Right lung (tissue), 10 donors: ENCODE data around the gene PLTP. TPM values are rescaled to one million over a fixed set of nuclear protein-coding genes. Genes with fewer than 3 reads are reported as not detected.
"Not testable (repeated sequence)": the region's sequence is repeated elsewhere in the genome, so short reads cannot be mapped to it uniquely, and the experiment has no call there.

Experiments used
- DNase-seq, 2 donors: peaks; one replicate each; pipeline ENCODE4 v3.0.0-alpha.2; 2013
- long read RNA-seq, 8 donors: transcript quantifications; one replicate each; lab custom pipeline, GENCODE V29; 2026
- polyA plus RNA-seq, 5 donors: library from polyadenylated mRNA; unstranded; fragments of 120-200 nt; gene quantifications; one replicate each; pipeline versions ENCODE4 v1.2.1 to v1.2.3, GENCODE V29; 2013; ENCODE audit warnings: inconsistent platforms in 1 of 5, low replicate concordance in 1 of 5; ENCODE audit not compliant: insufficient read length in 5 of 5, insufficient read depth in 1 of 5

The PLTP gene, protein sequence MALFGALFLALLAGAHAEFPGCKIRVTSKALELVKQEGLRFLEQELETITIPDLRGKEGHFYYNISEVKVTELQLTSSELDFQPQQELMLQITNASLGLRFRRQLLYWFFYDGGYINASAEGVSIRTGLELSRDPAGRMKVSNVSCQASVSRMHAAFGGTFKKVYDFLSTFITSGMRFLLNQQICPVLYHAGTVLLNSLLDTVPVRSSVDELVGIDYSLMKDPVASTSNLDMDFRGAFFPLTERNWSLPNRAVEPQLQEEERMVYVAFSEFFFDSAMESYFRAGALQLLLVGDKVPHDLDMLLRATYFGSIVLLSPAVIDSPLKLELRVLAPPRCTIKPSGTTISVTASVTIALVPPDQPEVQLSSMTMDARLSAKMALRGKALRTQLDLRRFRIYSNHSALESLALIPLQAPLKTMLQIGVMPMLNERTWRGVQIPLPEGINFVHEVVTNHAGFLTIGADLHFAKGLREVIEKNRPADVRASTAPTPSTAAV
- 10 to 100 TPM; 36.4 to 72.4 (median 44.1) TPM for polyA plus RNA-seq
- long read RNA-seq, donor 1, transcript PLTP-203 (16 exons, 1,743 nt), result major isoform, 21 of 21 reads
- long read RNA-seq, donor 1, partial matches to known transcripts, result 0 of 21 reads
- long read RNA-seq, donor 1, other reads (novel, unspliced or antisense), result 0 of 21 reads
- long read RNA-seq, donor 2, transcript PLTP-203 (16 exons, 1,743 nt), result major isoform, 20 of 21 reads
- long read RNA-seq, donor 2, partial matches to known transcripts, result 0 of 21 reads
- long read RNA-seq, donor 2, other reads (novel, unspliced or antisense), result 0 of 21 reads
- long read RNA-seq, donor 3, transcript PLTP-203 (16 exons, 1,743 nt), result major isoform, 21 of 22 reads
- long read RNA-seq, donor 3, partial matches to known transcripts, result 0 of 22 reads
- long read RNA-seq, donor 3, other reads (novel, unspliced or antisense), result 0 of 22 reads
- long read RNA-seq, donor 4, transcript PLTP-203 (16 exons, 1,743 nt), result major isoform, 14 of 15 reads
- long read RNA-seq, donor 4, partial matches to known transcripts, result 0 of 15 reads
- long read RNA-seq, donor 4, other reads (novel, unspliced or antisense), result 0 of 15 reads
- long read RNA-seq, donor 5, transcript PLTP-203 (16 exons, 1,743 nt), result major isoform, 11 of 13 reads
- long read RNA-seq, donor 5, partial matches to known transcripts, result 0 of 13 reads
- long read RNA-seq, donor 5, other reads (novel, unspliced or antisense), result 0 of 13 reads
- long read RNA-seq, donor 6, transcript PLTP-203 (16 exons, 1,743 nt), result major isoform, 16 of 19 reads
- long read RNA-seq, donor 6, partial matches to known transcripts, result 0 of 19 reads
- long read RNA-seq, donor 6, other reads (novel, unspliced or antisense), result 0 of 19 reads
- long read RNA-seq, donor 7, transcript PLTP-203 (16 exons, 1,743 nt), result major isoform, 18 of 20 reads
- long read RNA-seq, donor 7, partial matches to known transcripts, result 0 of 20 reads
- long read RNA-seq, donor 7, other reads (novel, unspliced or antisense), result 0 of 20 reads
- long read RNA-seq, donor 8, transcript PLTP-203 (16 exons, 1,743 nt), result major isoform, 13 of 13 reads
- long read RNA-seq, donor 8, partial matches to known transcripts, result 0 of 13 reads
- long read RNA-seq, donor 8, other reads (novel, unspliced or antisense), result 0 of 13 reads

DNA sequence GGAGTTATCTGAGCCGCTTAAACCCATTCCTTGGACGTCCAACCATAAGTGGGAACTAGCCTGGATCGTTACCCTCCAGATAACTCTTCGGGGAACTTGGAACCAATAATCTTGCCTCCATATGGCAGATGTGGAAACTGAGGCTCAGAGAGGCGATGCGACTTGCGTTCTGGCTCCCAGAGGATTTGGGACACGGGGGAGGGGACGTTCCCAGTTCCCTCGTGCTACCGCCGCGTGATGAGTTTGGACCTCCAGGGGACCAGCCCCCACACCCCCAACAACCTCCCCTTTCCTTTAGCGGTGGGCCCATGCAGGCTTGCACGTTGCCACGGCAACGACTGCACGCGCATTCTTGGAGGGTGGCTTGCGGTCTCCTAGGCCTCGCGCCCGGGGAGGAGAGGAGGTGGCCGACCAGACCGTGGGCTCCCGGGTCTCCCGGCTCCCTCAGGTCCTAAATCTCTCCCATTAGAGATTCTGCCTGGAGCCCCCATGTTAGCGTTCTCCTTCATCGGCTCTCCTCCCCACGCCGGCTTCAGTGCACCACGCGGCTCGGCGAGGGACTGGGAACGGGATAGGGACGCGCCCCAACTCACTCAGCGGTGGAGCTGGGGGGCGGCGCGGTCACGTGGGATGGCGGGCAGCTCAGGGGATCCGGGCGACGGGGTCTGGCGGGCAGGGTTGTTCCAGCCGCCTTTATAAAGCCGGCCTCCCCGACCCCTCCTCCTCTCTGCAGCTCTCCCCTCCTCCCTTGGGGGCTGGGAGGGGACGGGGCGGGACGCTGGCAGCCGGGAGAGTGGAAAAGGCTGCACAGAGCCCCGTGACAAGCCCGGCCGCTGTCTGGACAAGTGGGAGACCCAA is at the start of gene PLTP:
TSS of gene PLTP (minus strand) at position 670 of the 858 bp plus-strand sequence. CDS start 703 bp downstream, outside the sequence.
- DNase-seq, result peak; percentile 82 to 83

DNA sequence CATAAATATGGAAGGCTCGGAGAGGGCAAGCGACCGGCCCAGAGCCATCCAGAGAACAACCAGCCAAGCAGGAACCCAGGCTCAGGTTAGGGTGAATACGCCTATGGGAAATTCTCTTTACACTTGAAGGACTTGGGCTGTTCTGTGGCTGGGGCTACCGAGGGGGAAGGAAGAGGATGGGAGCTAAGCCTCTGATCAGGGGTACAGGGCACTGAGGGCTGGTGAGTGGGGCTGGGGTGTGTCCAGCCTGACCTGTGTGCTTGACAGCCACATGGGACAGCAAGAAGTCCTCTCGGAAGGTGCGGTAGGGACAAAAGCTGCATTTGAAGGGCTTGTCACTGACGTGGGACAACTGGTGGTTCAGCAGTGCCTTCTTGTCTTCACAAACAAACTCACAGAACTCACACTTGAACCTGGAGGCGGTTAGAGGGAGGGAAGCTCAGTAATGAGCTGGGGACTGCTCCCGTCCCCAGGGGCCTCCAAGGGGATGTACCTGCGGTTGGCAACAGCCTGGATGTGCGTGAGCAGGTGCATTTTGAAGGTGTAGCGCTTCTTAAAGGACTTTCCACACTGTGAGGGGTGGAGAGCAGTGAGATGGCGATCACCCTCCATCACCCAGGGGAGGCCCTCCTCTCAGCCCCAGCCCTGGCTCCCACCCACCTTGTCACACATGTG is 48.1 kb upstream of the PLTP start:
- DNase-seq, result no peak

DNA sequence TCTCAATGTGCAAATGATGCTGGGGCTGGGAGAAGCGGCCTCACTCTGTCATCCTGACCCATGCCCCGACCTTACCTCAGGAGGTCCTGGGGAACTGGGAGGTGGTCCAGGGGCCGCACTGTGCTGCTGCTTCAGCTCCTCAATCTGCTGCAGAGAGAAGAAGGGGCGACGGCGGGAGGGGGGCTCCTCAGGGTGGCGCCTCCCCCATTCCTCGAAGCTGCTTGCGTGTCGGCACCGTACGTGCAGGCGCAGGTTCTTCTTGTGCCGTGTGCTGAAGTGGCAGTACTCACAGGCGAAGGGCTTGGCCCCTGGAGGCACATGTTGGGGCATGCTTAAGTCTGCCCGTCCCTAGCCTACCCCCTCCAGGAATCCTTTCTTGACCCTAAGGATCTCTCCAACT is 47.2 kb upstream of the PLTP start:
- no peak for DNase-seq

DNA sequence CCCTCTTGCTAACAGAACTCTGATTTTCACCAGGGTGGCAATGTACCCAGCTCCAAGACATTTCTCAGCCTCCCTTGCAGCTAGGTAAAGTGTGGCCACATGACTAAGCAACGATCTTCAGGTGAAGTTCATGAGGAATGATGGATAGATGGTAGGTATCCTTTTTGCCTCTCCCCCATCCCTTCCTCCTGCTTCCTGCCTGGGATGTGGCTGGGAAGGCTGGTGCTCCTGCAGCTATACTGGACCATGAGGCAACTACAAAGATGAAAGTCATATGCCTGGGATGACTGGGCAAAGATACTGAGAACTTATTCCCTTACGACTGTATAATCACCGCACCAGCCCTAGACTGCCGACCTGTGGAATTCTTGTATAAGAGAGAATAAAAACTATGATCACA is 46.6 kb upstream of the PLTP start:
- no peak for DNase-seq

DNA sequence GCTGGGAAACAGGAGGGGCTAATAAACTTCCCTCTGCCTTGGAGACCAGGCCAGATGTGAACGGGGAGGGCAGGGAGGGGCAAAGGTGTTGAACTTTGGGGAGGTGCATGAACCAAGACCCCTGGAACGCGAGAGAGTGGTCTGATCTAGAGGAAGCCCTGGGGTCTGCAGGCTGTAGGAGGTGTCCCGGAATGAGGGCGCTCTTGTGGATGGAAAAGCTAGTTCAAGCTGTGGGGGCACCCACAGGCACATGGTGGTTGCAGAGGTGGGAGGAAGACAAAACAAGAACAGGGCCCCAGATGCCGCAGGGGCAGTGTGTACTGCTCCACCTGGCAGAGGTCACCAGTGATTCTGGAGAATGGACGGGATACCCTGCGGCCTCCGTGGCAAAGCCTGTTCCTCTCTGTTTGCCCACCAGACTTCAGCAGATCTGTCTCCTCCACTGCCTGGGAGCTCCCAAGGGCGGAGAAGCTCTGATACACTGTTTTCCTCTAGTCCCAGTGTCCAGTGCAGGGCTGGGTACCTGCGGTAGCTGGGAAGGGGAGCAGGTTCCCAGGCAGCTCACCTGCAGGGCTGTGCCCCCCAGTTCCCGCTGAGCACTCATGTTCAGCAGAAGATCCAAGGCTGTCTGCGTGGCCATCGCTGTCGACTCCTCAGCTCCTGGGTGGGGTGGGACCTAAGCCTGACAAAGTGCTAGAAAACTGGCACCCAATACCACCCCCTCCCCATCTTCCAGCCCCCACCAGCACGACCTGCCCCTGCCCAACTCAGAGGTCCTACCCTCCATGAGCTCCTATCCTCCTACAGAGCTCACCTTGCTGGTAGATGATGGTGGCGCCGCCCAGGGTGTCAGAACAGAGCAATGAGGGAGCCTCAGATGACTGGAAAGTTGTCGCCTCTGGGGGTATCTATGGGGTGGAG is 45.3 kb upstream of the PLTP start:
- no peak for DNase-seq

DNA sequence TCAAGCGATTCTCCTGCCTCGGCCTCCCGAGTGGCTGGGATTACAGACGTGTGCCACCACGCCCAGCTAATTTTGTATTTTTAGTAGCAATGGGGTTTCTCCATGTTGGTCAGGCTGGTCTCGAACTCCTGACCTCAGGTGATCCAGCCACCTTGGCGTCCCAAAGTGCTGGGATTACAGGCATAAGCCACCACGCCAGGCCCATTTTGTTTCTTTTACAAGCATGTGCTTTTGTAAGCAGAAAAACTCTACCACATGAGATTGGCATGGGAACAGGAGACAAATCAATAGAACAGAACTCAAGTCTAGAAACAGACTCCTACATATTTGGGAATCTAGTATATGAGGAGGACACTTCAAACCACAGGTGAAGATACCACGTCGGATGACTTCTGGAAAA is 44.4 kb upstream of the PLTP start:
- DNase-seq, result not testable (repeated sequence)

DNA sequence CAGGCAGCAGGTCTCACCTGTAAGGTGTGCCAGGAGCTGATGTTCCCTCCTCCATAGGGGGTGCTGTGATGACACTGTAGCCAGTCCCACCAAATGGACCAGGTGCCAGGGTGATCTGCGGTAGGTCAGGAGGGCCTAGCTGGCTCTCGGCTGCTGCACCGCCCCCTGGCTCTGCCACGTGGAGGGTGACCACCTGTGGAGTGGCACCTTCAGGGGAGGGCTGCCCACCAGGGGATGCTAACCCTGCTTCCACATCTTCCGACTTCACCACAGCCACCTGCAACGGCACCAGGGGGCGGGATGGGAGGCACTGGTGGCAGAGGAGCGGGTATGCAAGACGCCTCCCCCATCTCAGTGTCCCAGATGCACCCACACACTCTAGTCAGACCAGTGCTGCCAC is 41.7 kb upstream of the PLTP start:
- no peak for DNase-seq

DNA sequence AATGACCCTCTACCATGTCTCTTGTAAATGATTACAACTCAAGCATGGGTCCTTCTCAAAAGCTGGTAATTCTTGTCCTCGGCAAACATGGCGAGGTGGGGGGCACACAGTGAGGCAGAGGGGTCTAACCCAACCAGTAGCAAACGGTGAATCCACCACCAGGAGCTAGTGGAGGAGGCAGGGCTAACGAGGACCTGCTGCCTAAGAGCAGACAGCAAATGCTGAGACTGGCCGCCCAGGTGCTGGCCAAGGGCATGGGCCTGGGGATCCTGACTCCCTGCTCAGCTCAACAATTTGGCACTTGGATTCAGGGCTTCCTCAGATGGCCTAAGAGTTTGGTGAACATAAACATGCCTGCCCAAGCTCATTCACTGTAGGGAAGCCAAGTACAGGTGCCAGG is 40.9 kb upstream of the PLTP start:
- no peak for DNase-seq

DNA sequence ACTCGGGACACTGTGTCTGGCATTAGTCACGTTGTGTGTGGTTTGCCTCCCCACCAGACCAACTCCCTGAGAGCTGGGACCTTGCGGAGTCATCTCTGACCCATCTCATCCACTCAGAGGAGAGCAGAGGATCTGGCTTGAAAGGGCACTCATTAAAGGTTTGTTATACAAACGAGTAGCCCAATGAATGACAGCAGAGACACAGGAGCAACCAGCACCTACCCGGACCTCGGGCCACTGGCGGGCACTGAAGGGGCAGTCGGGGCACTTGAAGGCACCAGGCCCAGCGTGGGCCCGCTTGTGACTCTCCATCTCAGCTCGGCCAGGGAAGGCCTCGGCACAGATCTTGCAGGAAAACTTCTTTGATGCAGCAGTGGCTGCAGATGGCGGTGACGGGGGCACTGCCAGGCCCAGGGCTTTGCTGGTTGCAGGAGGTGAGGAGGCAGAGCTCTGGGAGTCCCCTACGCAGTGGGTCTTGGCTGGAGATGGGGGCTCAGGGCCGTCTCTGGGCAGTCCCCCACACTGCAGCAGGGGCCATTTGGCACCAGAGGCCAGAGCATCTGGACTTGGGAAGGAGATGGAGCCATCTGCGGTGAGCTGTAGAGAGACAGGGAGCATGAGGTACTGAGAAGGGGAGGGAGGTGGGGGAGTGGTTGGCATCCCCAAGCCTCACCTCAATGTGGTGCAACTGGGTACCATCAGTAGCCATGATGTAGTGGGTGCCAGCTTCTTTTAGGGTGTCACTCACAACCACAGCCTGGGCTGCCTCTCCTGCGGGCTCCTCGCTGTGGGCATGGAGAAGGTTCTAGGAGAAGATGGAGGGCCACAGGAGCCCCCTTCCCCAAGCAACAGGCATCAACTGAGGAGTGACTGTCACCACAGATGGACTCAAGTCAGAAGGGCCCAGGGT is 40.2 kb upstream of the PLTP start:
- DNase-seq, result no peak

DNA sequence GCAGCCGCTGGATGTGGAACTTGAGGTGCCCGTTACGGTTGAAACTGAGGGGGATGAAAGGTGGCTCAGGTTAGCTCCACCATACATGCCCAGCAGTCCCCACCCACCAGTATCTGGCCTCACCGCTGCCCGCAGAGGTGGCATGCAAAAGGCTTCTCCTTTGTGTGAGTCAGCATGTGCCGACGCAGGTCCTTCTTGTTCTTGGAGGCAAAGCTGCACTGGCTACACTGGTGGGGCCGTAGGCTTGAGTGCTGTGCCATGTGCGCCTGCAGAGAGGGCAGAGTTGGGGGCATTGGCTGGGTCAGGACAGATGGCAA is 38.3 kb upstream of the PLTP start:
- DNase-seq, result no peak

DNA sequence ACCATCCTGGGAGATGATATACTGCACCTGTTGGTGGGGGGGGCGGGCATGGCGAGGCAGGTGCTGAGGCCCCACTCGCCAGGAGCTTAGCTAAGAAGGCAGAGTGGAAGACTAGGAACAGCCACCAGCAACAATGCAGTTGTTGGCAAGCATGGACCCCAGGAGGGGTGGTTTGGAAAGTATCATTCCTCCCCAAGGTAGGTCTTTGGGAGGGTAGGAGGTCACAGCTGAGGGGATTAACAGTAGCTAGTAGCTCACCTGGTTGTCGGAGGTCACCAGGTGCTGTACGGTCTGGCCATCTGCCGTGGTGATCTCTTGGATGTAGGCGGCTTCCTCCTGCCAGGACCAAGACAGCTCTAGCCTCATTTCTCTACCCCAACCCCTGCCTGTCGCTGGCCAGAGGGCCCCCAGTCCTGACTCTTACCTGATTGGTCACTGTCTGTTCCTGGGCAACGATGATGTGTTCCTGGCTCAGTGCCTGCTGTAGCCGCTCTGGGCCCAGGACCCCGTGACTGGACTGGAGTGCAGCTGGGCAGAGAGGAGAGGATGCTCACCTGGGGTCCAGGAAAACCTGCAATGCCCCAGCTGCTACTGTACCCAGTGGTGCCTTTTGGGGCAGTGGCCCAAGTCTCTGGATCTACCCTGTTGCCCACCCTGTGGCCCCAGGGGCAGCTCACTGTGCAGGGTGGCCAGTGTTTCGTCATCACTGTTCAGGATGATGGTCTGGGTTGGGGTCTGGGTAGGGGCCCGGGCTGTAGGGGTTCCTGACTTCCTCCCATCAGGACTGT is 37.8 kb upstream of the PLTP start:
- DNase-seq, result no peak

DNA sequence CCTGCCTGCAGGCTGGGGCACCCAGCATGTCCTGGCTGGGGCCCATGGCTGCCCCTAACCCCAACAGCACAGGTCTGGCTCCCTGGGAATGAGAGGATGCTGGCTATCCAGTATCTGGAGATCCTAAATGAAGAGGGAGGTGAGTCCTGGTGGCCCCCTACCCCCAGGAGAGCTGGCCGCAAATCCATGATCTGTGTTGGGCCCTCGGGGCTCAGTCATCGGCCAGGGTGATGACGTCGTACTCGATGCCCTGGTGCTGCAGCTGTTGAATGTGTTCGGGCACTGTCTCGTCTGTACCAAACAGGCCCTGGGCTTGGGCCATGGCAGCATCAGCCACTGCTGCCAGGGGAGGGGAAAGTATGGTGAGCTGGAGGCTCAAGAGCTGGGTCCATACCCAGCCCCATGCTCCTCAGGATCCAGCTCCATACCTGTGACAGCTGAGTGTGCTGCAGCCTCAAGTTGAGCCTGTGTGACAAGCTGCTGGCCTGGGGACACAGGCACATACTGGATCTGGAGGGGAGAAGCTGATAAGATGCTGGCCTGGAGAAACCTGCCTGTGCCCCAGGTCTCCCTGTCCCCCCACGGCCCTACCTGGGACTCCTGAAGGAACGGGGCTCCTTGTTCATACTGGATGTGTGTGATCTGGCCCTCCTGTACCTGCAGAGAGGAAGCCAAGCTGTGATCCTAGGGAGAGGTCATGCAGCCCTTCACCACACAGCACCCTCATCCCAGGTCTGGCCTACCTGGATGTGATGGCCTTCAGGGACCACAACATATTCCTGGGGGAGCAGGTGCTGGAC is 37.0 kb upstream of the PLTP start:
- DNase-seq, result no peak

DNA sequence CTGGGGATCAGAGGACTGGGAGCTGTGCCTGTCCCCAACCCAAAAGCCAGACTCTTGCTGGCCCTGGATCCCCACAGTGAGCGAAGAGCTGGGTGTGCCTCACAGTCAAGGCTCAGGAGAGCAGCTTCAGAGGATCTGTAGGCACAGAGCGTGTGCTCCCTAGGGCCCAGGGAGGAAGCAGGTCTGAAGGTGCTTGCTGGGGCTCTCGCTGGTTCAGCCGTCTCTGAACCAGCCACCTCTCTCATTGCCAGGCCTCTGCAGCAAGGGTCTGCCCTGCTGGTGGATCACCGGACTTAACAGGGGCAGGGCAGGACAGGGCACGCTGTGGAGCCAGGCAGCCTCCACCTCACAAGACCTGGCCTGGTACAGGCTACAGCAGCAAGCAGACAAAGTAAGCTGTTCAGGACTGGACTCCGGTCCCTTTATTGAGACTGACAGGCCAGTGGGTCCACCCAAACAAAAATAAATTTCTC is 36.3 kb upstream of the PLTP start:
- no peak for DNase-seq

DNA sequence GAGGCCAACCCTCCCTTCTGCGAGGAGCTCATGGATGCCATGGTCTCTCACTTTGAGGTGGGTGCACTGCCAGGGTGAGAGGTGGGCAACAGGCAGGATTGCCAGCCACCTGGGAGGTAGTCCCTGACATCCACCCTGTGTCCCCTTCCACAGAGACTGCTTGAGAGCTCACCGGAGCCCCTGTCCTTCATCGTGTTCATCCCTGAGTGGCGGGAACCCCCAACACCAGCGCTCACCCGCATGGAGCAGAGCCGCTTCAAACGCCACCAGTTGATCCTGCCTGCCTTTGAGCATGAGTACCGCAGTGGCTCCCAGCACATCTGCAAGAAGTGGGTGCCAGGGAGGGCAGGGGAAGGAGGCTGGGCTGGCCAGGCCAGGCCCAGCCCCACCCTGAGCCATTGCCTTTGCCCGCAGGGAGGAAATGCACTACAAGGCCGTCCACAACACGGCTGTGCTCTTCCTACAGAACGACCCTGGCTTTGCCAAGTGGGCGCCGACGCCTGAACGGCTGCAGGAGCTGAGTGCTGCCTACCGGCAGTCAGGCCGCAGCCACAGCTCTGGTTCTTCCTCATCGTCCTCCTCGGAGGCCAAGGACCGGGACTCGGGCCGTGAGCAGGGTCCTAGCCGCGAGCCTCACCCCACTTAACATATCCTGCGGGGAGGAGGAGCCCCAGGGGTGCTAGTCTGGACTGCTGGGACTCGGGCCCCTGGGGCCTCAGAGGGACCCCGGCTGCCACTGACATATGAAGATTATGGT is 35.3 kb upstream of the PLTP start:
- DNase-seq, result no peak
